Bronchial epithelial cell (primary cell): ENCODE data around the gene CZIB. TPM values are rescaled to one million over a fixed set of nuclear protein-coding genes. Genes with fewer than 3 reads are reported as not detected.

Experiments
- DNase-seq: peaks from one replicate; pipeline ENCODE4 v3.0.0-alpha.2; 2010; ENCODE audit warnings: low read depth
- FAIRE-seq: peaks from 2 replicates; lab custom pipeline; 2011; peaks lifted over from hg19 to GRCh38; lab: Jason Lieb, UNC
- H3K27me3 ChIP-seq: 2 replicates; pipeline ENCODE4 v1.5.1; 2011; ENCODE audit warnings: low read length; ENCODE audit not compliant: control insufficient read depth, insufficient read depth
- H3K36me3 ChIP-seq: 2 replicates; pipeline ENCODE4 v1.5.1; 2011; ENCODE audit warnings: low read length; ENCODE audit not compliant: control insufficient read depth, insufficient read depth
- H3K4me3 ChIP-seq: 2 replicates; pipeline ENCODE4 v1.5.1; 2011; ENCODE audit warnings: mild to moderate bottlenecking, low read depth, low read length, control low read depth
- CTCF ChIP-seq: IDR thresholded peaks from 2 replicates; pipeline ENCODE4 v1.5.1; 2011; ENCODE audit warnings: mild to moderate bottlenecking, moderate library complexity, low read length, control low read depth, inconsistent platforms; ENCODE audit not compliant: insufficient read depth, severe bottlenecking
- total RNA-seq: library from RNA; depleted of rRNA; stranded (reverse); fragments of >200 nt; gene quantifications from 2 replicates; pipeline ENCODE4 v1.2.1, GENCODE V29; 2014

The CZIB gene
- total RNA-seq, 1 donor from 2014 or later, result 37.9 TPM

- DNase-seq (no peak), FAIRE-seq (no peak)
- Histone ChIP-seq H3K27me3 (no peaks in the 10 kb centered on the region), H3K36me3 (peaks cover 10% of the 10 kb centered on the region), H3K4me3 (no peak overlapping the region)
- TF ChIP-seq CTCF, result no peak
These were observed 29.3 kb upstream of the CZIB start for GRCh38 chr1:53249706-53250105.

- H3K36me3 ChIP-seq, result peaks cover 8% of the 10 kb centered on the region
- no peak for TF ChIP-seq CTCF
- DNase-seq (no peak), FAIRE-seq (no peak)
- H3K27me3 ChIP-seq, result no peaks in the 10 kb centered on the region
- no peak overlapping the region for H3K4me3 ChIP-seq
These were observed 26.1 kb upstream of the CZIB start for GRCh38 chr1:53246261-53247134.

- DNase-seq (no peak), FAIRE-seq (no peak)
- H3K36me3 ChIP-seq, result no peaks in the 10 kb centered on the region
These were observed 23.7 kb upstream of the CZIB start for GRCh38 chr1:53244141-53244540.

GRCh38 chr1:53242381-53242780 lies 21.9 kb upstream of the CZIB start:
- no peak for DNase-seq
- Histone ChIP-seq H3K27me3 (no peaks in the 10 kb centered on the region), H3K36me3 (no peaks in the 10 kb centered on the region), H3K4me3 (no peak overlapping the region)
- FAIRE-seq, result no peak
- no peak for TF ChIP-seq CTCF

More at GRCh38 chr1:53244141-53244540, 23.7 kb upstream of the CZIB start:
- no peaks in the 10 kb centered on the region for H3K27me3 ChIP-seq
- no peak for TF ChIP-seq CTCF
- no peak overlapping the region for H3K4me3 ChIP-seq

GRCh38 chr1:53241828-53242227 lies 21.4 kb upstream of the CZIB start:
- DNase-seq (no peak), FAIRE-seq (no peak)
- TF ChIP-seq CTCF, result no peak
- Histone ChIP-seq H3K36me3 (no peaks in the 10 kb centered on the region), H3K27me3 (no peaks in the 10 kb centered on the region), H3K4me3 (no peak overlapping the region)
